ENCODE data around the gene EPHA5.

DNA sequence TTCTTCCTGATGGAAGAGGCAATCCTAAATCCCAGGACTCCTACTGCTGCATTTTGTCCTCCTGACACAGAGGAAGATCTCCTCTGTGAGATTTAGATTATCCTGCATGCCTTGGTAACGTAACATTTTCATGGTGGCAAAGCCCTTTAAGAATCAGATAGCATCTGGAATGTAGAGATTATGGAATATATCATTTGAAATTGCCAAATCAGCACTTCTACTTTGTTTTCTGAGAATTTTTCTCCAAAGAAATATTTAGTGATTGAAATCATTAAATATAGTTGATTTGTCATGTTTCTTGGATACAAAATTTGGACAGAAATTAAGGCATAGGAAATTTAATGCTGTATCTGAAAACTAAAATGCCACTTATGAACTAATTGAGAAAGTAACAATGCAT is 326.9 kb downstream of the EPHA5 start:
- TF ChIP-seq, protein P1, sequence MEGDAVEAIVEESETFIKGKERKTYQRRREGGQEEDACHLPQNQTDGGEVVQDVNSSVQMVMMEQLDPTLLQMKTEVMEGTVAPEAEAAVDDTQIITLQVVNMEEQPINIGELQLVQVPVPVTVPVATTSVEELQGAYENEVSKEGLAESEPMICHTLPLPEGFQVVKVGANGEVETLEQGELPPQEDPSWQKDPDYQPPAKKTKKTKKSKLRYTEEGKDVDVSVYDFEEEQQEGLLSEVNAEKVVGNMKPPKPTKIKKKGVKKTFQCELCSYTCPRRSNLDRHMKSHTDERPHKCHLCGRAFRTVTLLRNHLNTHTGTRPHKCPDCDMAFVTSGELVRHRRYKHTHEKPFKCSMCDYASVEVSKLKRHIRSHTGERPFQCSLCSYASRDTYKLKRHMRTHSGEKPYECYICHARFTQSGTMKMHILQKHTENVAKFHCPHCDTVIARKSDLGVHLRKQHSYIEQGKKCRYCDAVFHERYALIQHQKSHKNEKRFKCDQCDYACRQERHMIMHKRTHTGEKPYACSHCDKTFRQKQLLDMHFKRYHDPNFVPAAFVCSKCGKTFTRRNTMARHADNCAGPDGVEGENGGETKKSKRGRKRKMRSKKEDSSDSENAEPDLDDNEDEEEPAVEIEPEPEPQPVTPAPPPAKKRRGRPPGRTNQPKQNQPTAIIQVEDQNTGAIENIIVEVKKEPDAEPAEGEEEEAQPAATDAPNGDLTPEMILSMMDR (IDR thresholded peaks at IDR 0.05): no peak
- no peak for TF ChIP-seq POLR2A (IDR thresholded peaks at IDR 0.05)
- TF ChIP-seq EP300 (IDR thresholded peaks at IDR 0.05): no peak

Data from tibial nerve (tissue), 4 donors.